Measurements from ENCODE around the gene RPAP3. TPM values are rescaled to one million over a fixed set of nuclear protein-coding genes. Genes with fewer than 3 reads are reported as not detected.

The RPAP3 gene
- total RNA-seq, 4 donors from 2014 or later, result 6.8 to 13.0 (median 7.9) TPM

GRCh38 chr12:47704719-47705118 is 1.1 kb downstream of the RPAP3 start:
- WGBS, 2 donors, result 88 to 92% methylated on average over 9 of the region's 9 CpGs
- TF ChIP-seq POLR2A (IDR thresholded peaks at IDR 0.05) (no peak), CTCF (IDR thresholded peaks at IDR 0.05) (no peak)
- DNase-seq (ENCODE audit: low spot score in 2 of 2), result no peak
- intact Hi-C loops (cut with DNase I; ENCODE audit: low total_unique reads), result no loop called here
- no peak overlapping the region for H3K4me3 ChIP-seq (ENCODE audit: low read depth, poor library complexity, severe bottlenecking)

DNA sequence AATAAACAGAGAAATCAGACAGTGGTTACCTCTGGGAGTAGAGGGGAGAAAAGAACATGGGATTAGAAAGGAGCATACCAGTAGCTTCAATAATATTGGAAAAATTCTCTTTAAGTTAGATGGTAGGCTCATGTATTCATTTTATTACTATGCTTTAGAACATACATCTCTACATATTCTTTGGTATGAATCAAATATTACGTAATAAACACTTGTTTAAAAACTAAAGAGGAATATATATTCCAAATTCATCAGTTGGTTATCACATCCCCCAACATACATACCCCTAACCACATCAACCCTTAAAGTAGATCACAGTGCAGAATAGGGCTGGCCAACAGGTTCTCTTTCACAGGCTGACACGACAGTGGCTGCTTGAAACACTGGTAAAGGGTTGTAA is 5.6 kb downstream of the RPAP3 start:
- no peak for DNase-seq (ENCODE audit: low spot score in 2 of 2)
- intact Hi-C loops (cut with DNase I; ENCODE audit: low total_unique reads), result no loop called here
- TF ChIP-seq CTCF (IDR thresholded peaks at IDR 0.05) (no peak), POLR2A (IDR thresholded peaks at IDR 0.05) (no peak)
- 90 to 99% methylated on average over 2 of the region's 2 CpGs for WGBS, 2 donors
- H3K4me3 ChIP-seq (ENCODE audit: low read depth, poor library complexity, severe bottlenecking), result no peak overlapping the region

DNA sequence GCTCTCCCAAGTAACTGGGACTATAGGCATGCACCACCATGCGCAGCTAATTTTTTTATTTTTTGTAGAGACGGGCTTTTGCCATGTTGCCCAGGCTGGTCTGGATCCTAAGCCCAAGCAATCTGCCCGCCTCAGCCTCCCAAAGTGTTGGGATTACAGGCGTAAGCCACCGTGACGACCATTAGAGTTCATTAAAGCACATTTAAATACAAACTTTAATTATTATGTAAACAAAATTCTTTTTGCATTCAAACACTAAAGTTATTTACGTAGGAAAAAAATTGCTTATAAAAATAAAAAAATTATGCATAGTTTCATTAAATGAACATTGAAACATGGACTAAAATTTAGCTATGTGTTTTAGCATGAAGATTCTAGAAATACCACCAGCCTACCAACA is 7.2 kb downstream of the RPAP3 start:
- intact Hi-C loops (cut with DNase I; ENCODE audit: low total_unique reads), result no loop called here
- H3K4me3 ChIP-seq (ENCODE audit: low read depth, poor library complexity, severe bottlenecking), result no peak overlapping the region
- no peak for TF ChIP-seq POLR2A (IDR thresholded peaks at IDR 0.05)
- no peak for TF ChIP-seq CTCF (IDR thresholded peaks at IDR 0.05)
- DNase-seq (ENCODE audit: low spot score in 2 of 2), result no peak
- WGBS, 2 donors, result 94 to 95% methylated on average over 7 of the region's 7 CpGs

GRCh38 chr12:47698055-47698454 is 7.8 kb downstream of the RPAP3 start:
- WGBS, 2 donors, result 85 to 89% methylated on average over 4 of the region's 4 CpGs
- H3K4me3 ChIP-seq (ENCODE audit: low read depth, poor library complexity, severe bottlenecking), result no peak overlapping the region
- intact Hi-C loops (cut with DNase I; ENCODE audit: low total_unique reads), result no loop called here
- TF ChIP-seq CTCF (IDR thresholded peaks at IDR 0.05) (no peak), POLR2A (IDR thresholded peaks at IDR 0.05) (no peak)
- no peak for DNase-seq (ENCODE audit: low spot score in 2 of 2)

GRCh38 chr12:47689215-47689614 is 16.6 kb downstream of the RPAP3 start:
- intact Hi-C loops (cut with DNase I; ENCODE audit: low total_unique reads), result no loop called here
- TF ChIP-seq CTCF (IDR thresholded peaks at IDR 0.05), result no peak
- DNase-seq (ENCODE audit: low spot score in 2 of 2), result no peak
- no peak overlapping the region for H3K4me3 ChIP-seq (ENCODE audit: low read depth, poor library complexity, severe bottlenecking)
- WGBS, 2 donors, result 92 to 95% methylated on average over 2 of the region's 2 CpGs

GRCh38 chr12:47687636-47688035 is 18.2 kb downstream of the RPAP3 start:
- H3K4me3 ChIP-seq (ENCODE audit: low read depth, poor library complexity, severe bottlenecking), result no peak overlapping the region
- TF ChIP-seq POLR2A (IDR thresholded peaks at IDR 0.05) (no peak), CTCF (IDR thresholded peaks at IDR 0.05) (no peak)
- 78 to 94% methylated on average over 3 of the region's 3 CpGs for WGBS, 2 donors
- no peak for DNase-seq (ENCODE audit: low spot score in 2 of 2)
- intact Hi-C loops (cut with DNase I; ENCODE audit: low total_unique reads), result no loop called here
